ENCODE measurements around the gene ANO4. TPM values are rescaled to one million over a fixed set of nuclear protein-coding genes. Genes with fewer than 3 reads are reported as not detected.

ANO4 gene
- total and polyA plus RNA-seq, 2 of the 8 experiments (the other 6 are each of a cell fraction or from before 2014, with no cell fraction given), result 1.1 to 3.4 TPM

- TF ChIP-seq CHD7 (IDR thresholded peaks at IDR 0.05; ENCODE audit: insufficient replicate concordance, low read length), result no peak
- TF ChIP-seq RAD21 (IDR thresholded peaks at IDR 0.05 in 1 of 2, conservative IDR thresholded peaks at IDR 0.05 in 1 of 2; ENCODE audit: low read depth in 2 of 2, low read length in 2 of 2), result no peak
- no peak for TF ChIP-seq POU5F1 (IDR thresholded peaks at IDR 0.05; ENCODE audit: low read depth, low read length)
- TF ChIP-seq CREB1 (IDR thresholded peaks at IDR 0.05), result no peak
- TF ChIP-seq TEAD4 (IDR thresholded peaks at IDR 0.05; ENCODE audit: low read depth, low read length), result no peak
- no peak for TF ChIP-seq NRF1 (IDR thresholded peaks at IDR 0.05; ENCODE audit: low read depth, low read length)
- TF ChIP-seq SP1 (IDR thresholded peaks at IDR 0.05; ENCODE audit: low read depth, low read length), result no peak
- TF ChIP-seq SP4 (IDR thresholded peaks at IDR 0.05; ENCODE audit: low read length), result no peak
- TF ChIP-seq JUN (IDR thresholded peaks at IDR 0.05; ENCODE audit: low read depth, low read length), result no peak
Measured at GRCh38 chr12:101044512-101045059, 250.0 kb downstream of the ANO4 start (continued).
